ENCODE data around the gene TYRO3. TPM values are rescaled to one million over a fixed set of nuclear protein-coding genes. Genes with fewer than 3 reads are reported as not detected.
"Not testable (repeated sequence)": the region's sequence is repeated elsewhere in the genome, so short reads cannot be mapped to it uniquely, and the experiment has no call there.

TYRO3 gene
- total RNA-seq, 1 experiment from 2014 or later: 17.2 TPM

DNA sequence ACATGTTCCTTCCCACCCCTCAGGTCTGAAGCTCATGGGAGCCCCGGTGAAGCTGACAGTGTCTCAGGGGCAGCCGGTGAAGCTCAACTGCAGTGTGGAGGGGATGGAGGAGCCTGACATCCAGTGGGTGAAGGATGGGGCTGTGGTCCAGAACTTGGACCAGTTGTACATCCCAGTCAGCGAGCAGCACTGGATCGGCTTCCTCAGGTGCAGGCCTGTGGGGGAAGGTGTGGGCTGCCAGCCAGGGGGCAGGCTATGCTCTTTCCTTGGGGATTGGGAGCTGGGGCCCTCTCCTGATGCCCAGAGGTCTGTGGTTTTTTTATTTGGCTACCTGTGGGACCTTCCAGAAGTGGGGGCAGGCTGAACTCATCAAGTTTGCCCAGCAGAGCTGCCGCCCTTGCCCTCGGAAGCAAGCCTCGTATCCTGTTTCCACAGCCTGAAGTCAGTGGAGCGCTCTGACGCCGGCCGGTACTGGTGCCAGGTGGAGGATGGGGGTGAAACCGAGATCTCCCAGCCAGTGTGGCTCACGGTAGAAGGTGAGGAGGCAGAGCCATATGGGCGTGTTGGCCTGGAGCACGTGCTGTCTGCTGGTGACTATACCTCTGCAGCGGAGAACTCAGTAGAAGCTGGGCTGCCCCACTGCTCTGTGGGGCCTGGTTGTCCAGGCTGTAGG is 2.2 kb downstream of the TYRO3 start:
- H3K36me3 ChIP-seq: peaks cover 25% of the 10 kb centered on the region
- H3K27me3 ChIP-seq (replicated peaks): no peaks in the 10 kb centered on the region
- H3K4me1 ChIP-seq (replicated peaks): peaks cover 25% of the 10 kb centered on the region
- no peaks in the 10 kb centered on the region for H3K9me3 ChIP-seq (replicated peaks)
- H3K4me3 ChIP-seq: no peak overlapping the region
- DNase-seq (ENCODE audit: low read depth in 1 of 2, low spot score in 2 of 2): no peak
- H3K27ac ChIP-seq: no peak overlapping the region

DNA sequence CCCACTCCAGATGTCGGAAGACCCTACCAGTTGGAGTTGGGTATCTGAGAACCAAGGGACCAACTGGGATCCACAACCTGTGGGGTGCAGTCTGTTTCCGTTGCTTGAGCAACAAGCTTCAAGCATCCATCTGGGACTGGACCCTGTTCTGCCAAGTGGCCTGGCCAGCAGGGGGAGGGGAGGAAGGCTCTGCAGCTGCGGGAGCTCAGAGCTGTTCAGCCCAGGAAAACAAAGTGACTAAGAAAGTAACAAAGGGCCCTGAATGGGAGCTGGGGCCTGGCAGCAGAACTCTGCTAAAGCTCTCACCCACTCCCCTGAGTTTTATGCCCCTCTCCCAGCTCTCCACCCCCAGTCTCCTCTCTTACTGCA is 2.7 kb downstream of the TYRO3 start:
- Histone ChIP-seq H3K4me3 (no peak overlapping the region), H3K27me3 (replicated peaks) (no peaks in the 10 kb centered on the region), H3K36me3 (peaks cover 25% of the 10 kb centered on the region), H3K9me3 (replicated peaks) (no peaks in the 10 kb centered on the region), H3K4me1 (replicated peaks) (peaks cover 25% of the 10 kb centered on the region), H3K27ac (no peak overlapping the region)
- no peak for DNase-seq (ENCODE audit: low read depth in 1 of 2, low spot score in 2 of 2)

GRCh38 chr15:41562244-41562643 is 3.2 kb downstream of the TYRO3 start:
- H3K4me1 ChIP-seq (replicated peaks): peaks cover 25% of the 10 kb centered on the region
- H3K4me3 ChIP-seq: no peak overlapping the region
- H3K36me3 ChIP-seq: peaks cover 29% of the 10 kb centered on the region
- H3K27ac ChIP-seq: no peak overlapping the region
- H3K9me3 ChIP-seq (replicated peaks): no peaks in the 10 kb centered on the region
- H3K27me3 ChIP-seq (replicated peaks): no peaks in the 10 kb centered on the region
- DNase-seq (ENCODE audit: low read depth in 1 of 2, low spot score in 2 of 2): no peak

GRCh38 chr15:41562784-41563198 is 3.8 kb downstream of the TYRO3 start:
- peaks cover 29% of the 10 kb centered on the region for H3K36me3 ChIP-seq
- peaks cover 28% of the 10 kb centered on the region for H3K4me1 ChIP-seq (replicated peaks)
- no peaks in the 10 kb centered on the region for H3K27me3 ChIP-seq (replicated peaks)
- H3K27ac ChIP-seq: no peak overlapping the region
- H3K9me3 ChIP-seq (replicated peaks): no peaks in the 10 kb centered on the region
- H3K4me3 ChIP-seq: no peak overlapping the region
- DNase-seq (ENCODE audit: low read depth in 1 of 2, low spot score in 2 of 2): no peak

- peaks cover 28% of the 10 kb centered on the region for H3K4me1 ChIP-seq (replicated peaks)
- H3K36me3 ChIP-seq: peaks cover 29% of the 10 kb centered on the region
- no peak overlapping the region for H3K27ac ChIP-seq
- no peak for DNase-seq (ENCODE audit: low read depth in 1 of 2, low spot score in 2 of 2)
- H3K9me3 ChIP-seq (replicated peaks): no peaks in the 10 kb centered on the region
- H3K27me3 ChIP-seq (replicated peaks): no peaks in the 10 kb centered on the region
- no peak overlapping the region for H3K4me3 ChIP-seq
Measured at GRCh38 chr15:41564286-41564959, 5.4 kb downstream of the TYRO3 start.

DNA sequence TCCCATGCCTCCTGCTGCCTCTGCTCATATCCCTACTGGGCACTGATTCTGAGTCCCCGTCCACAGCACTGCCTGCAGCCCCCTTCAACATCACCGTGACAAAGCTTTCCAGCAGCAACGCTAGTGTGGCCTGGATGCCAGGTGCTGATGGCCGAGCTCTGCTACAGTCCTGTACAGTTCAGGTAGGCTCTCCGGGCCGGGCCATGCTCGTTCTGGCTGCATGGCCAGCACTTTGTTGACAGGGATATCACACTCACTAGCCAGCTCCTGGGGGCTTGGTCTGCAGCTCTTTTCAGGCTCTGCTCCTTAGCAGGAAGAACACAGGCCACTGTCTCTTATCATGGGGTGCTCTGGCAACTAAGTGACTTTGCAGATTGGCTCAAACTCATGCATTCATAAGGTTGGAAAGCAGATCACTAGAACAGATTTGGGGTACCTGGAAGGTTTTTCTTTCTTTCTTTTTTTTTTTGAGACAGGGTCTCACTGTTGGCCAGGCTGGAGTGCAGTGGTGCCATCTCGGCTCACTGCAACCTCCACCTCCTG is 6.0 kb downstream of the TYRO3 start:
- no peak overlapping the region for H3K4me3 ChIP-seq
- H3K9me3 ChIP-seq (replicated peaks): no peaks in the 10 kb centered on the region
- no peak overlapping the region for H3K27ac ChIP-seq
- peaks cover 32% of the 10 kb centered on the region for H3K36me3 ChIP-seq
- no peaks in the 10 kb centered on the region for H3K27me3 ChIP-seq (replicated peaks)
- peaks cover 21% of the 10 kb centered on the region for H3K4me1 ChIP-seq (replicated peaks)
- no peak for DNase-seq (ENCODE audit: low read depth in 1 of 2, low spot score in 2 of 2)

- no peak overlapping the region for H3K4me3 ChIP-seq
- H3K9me3 ChIP-seq (replicated peaks): no peaks in the 10 kb centered on the region
- H3K36me3 ChIP-seq: peaks cover 36% of the 10 kb centered on the region
- DNase-seq (ENCODE audit: low read depth in 1 of 2, low spot score in 2 of 2): no peak
- no peaks in the 10 kb centered on the region for H3K27me3 ChIP-seq (replicated peaks)
- no peak overlapping the region for H3K27ac ChIP-seq
- peaks cover 21% of the 10 kb centered on the region for H3K4me1 ChIP-seq (replicated peaks)
Measured at GRCh38 chr15:41565702-41566101, 6.7 kb downstream of the TYRO3 start.

DNA sequence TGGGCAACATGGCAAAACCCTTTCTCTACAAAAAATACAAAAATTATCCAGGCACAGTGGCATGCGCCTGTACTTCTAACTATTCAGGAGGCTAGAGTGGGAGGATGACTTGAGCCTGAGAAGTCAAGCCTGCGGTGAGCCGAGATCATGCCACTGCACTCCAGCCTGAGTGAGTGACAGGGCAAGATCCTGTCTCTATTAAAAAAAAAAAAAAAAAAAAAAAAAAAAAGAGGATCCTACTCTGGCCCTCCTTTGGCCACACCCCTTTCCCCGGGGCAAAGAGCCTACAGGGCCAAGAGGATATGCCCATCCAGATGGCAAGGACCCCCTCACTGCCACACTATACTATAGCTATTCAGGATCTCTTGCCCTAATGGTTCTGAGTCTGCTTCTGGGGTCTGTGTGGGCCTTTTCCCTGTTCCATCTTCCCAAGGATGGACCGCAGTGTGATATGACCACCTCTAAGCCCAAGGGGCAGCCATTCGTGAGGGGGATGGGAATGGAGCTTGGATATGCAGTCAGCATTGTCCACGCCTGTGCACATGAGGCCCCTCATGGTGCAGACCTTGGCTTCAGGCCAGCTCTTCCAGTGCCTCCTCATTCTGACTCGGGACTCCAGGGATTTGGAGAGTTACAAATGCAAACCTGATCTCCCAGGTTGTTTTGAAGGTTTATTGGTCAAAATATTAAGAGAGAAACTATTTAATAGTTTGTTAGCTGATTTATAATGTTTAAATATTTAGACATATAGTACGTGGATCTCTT is 7.3 kb downstream of the TYRO3 start:
- no peak for DNase-seq (ENCODE audit: low read depth in 1 of 2, low spot score in 2 of 2)
- Histone ChIP-seq H3K4me1 (replicated peaks) (peaks cover 21% of the 10 kb centered on the region), H3K4me3 (no peak overlapping the region), H3K9me3 (replicated peaks) (no peaks in the 10 kb centered on the region), H3K27ac (no peak overlapping the region), H3K27me3 (replicated peaks) (no peaks in the 10 kb centered on the region), H3K36me3 (peaks cover 41% of the 10 kb centered on the region)

GRCh38 chr15:41567261-41567660 is 8.2 kb downstream of the TYRO3 start:
- no peaks in the 10 kb centered on the region for H3K9me3 ChIP-seq (replicated peaks)
- H3K27me3 ChIP-seq (replicated peaks): no peaks in the 10 kb centered on the region
- H3K27ac ChIP-seq: no peak overlapping the region
- H3K4me3 ChIP-seq: no peak overlapping the region
- no peak for DNase-seq (ENCODE audit: low read depth in 1 of 2, low spot score in 2 of 2)
- peaks cover 21% of the 10 kb centered on the region for H3K4me1 ChIP-seq (replicated peaks)
- H3K36me3 ChIP-seq: peaks cover 36% of the 10 kb centered on the region

DNA sequence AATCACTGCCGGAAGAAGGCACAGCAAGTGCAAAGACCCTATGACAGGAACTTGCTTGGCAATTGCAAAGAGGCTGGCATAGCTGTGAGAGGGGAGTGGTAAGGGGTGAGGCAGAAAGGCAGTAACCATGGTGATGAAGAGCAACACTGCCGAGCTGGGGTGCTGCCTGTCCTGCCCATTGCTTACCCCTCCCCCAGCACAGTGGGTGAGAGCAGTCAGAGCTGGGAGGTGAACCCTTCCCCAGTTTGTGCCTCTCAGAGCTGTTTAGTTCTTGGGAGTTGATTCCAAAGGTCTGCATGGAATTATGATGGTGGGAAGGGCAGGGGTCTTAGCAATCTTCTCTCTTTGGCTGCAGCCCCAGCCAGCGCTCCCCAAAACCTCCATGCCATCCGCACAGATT is 8.8 kb downstream of the TYRO3 start:
- H3K27ac ChIP-seq: no peak overlapping the region; the same call in 1 of the 2 replicates
- DNase-seq (ENCODE audit: low read depth in 1 of 2, low spot score in 2 of 2): no peak
- H3K4me3 ChIP-seq: no peak overlapping the region
- no peaks in the 10 kb centered on the region for H3K27me3 ChIP-seq (replicated peaks)
- H3K9me3 ChIP-seq (replicated peaks): no peaks in the 10 kb centered on the region
- H3K4me1 ChIP-seq (replicated peaks): peaks cover 21% of the 10 kb centered on the region
- H3K36me3 ChIP-seq: peaks cover 32% of the 10 kb centered on the region

DNA sequence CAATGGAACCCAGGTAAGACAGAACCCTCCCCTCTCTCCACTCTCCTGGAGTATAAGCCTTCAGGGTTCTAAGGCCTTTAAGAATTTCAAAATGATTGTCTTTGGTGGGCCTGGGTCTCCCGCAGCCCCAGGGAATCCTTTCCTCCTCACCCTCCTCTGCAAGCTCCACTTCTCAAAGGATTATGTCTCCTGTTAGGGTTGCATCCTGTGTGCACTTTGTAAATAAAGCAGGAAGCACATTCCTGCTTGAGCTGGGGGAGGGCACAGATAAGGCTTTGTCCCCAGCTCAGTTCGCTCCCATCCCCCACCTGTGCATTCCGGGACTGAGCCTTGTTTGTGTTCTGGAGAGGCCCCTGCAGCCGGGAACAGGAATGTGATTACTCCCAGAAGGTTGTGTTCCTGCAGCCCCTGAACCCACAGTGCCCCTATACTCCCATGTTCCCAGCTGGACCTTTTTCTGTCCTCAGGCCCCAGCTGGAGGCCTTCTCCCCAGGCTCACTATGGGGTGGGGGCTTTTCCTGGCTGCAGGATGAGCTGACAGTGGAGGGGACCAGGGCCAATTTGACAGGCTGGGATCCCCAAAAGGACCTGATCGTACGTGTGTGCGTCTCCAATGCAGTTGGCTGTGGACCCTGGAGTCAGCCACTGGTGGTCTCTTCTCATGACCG is 9.5 kb downstream of the TYRO3 start:
- peaks cover 21% of the 10 kb centered on the region for H3K4me1 ChIP-seq (replicated peaks)
- no peaks in the 10 kb centered on the region for H3K9me3 ChIP-seq (replicated peaks)
- no peaks in the 10 kb centered on the region for H3K27me3 ChIP-seq (replicated peaks)
- H3K4me3 ChIP-seq: no peak overlapping the region
- peaks cover 30% of the 10 kb centered on the region for H3K36me3 ChIP-seq
- H3K27ac ChIP-seq: no peak overlapping the region; the same call in 1 of the 2 replicates
- peak; percentile 72 to 87 for DNase-seq (ENCODE audit: low read depth in 1 of 2, low spot score in 2 of 2)

GRCh38 chr15:41569232-41569631 is 10.2 kb downstream of the TYRO3 start:
- not testable (repeated sequence) for H3K27me3 ChIP-seq (replicated peaks); H3K4me3 ChIP-seq; DNase-seq (ENCODE audit: low read depth in 1 of 2, low spot score in 2 of 2); H3K27ac ChIP-seq; H3K9me3 ChIP-seq (replicated peaks)
- peaks cover 31% of the 10 kb centered on the region for H3K36me3 ChIP-seq
- peaks cover 19% of the 10 kb centered on the region for H3K4me1 ChIP-seq (replicated peaks)

GRCh38 chr15:41570764-41571163 is 11.8 kb downstream of the TYRO3 start:
- no peak overlapping the region for H3K4me3 ChIP-seq
- H3K4me1 ChIP-seq (replicated peaks): peaks cover 17% of the 10 kb centered on the region
- DNase-seq (ENCODE audit: low read depth in 1 of 2, low spot score in 2 of 2): no peak
- peaks cover 36% of the 10 kb centered on the region for H3K36me3 ChIP-seq
- no peaks in the 10 kb centered on the region for H3K9me3 ChIP-seq (replicated peaks)
- no peak overlapping the region for H3K27ac ChIP-seq
- H3K27me3 ChIP-seq (replicated peaks): no peaks in the 10 kb centered on the region

Data from SJSA1 (cell line).